Endothelial cell of umbilical vein (primary cell): ENCODE measurements around the gene CAMSAP3.

Experiments used
- CTCF ChIP-seq, 2 donors: IDR thresholded peaks; 1 replicate in 1 of 2; 2 replicates in 1 of 2; pipeline ENCODE4 v1.5.1; 2011; ENCODE audit warnings: low read length in 2 of 2, mild to moderate bottlenecking in 2 of 2, moderate library complexity in 2 of 2, control low read depth in 1 of 2, inconsistent platforms in 1 of 2, low read depth in 1 of 2; ENCODE audit not compliant: insufficient read depth in 1 of 2; ENCODE audit errors: extremely low read depth in 1 of 2
- EZH2 ChIP-seq: IDR thresholded peaks from 2 replicates; pipeline ENCODE4 v1.6.1; 2012; ENCODE audit warnings: borderline replicate concordance, low read depth, mild to moderate bottlenecking, moderate library complexity, low read length, inconsistent platforms; ENCODE audit not compliant: severe bottlenecking
- MYC ChIP-seq: IDR thresholded peaks from one replicate; pipeline ENCODE4 v1.6.1; 2011; ENCODE audit warnings: mild to moderate bottlenecking, low read depth, low read length
- POLR2A ChIP-seq: IDR thresholded peaks from 2 replicates; pipeline ENCODE4 v1.6.1; 2012; ENCODE audit warnings: low read depth, mild to moderate bottlenecking, control low read depth, low read length
- POLR2AphosphoS5 ChIP-seq: IDR thresholded peaks from 2 replicates; pipeline ENCODE4 v1.6.1; 2012; ENCODE audit warnings: low read depth, mild to moderate bottlenecking, control low read depth, low read length, moderate library complexity; ENCODE audit not compliant: insufficient read depth

- TF ChIP-seq POLR2AphosphoS5 (no peak), CTCF (IDR thresholded peaks at IDR 0.05; ENCODE audit: extremely low read depth in 1 of 2, insufficient read depth in 1 of 2, low read depth in 1 of 2, low read length in 2 of 2) (no peak), POLR2A (no peak), MYC (no peak), EZH2 (no peak)
Observed at GRCh38 chr19:7663706-7664105, 68.0 kb downstream of the CAMSAP3 start.
